ENCODE results near the gene GORASP2.

The GORASP2 gene

GRCh38 chr2:171004833-171005232 lies 75.8 kb downstream of the GORASP2 start:
- no peak for DNase-seq (ENCODE audit: low read depth)
- H3K4me3 ChIP-seq (ENCODE audit: control insufficient read depth, low read depth, low read length), result no peak overlapping the region
- no peak for TF ChIP-seq CTCF (IDR thresholded peaks at IDR 0.05; ENCODE audit: control insufficient read depth, insufficient read depth, low read depth, low read length, missing control alignments)

DNA sequence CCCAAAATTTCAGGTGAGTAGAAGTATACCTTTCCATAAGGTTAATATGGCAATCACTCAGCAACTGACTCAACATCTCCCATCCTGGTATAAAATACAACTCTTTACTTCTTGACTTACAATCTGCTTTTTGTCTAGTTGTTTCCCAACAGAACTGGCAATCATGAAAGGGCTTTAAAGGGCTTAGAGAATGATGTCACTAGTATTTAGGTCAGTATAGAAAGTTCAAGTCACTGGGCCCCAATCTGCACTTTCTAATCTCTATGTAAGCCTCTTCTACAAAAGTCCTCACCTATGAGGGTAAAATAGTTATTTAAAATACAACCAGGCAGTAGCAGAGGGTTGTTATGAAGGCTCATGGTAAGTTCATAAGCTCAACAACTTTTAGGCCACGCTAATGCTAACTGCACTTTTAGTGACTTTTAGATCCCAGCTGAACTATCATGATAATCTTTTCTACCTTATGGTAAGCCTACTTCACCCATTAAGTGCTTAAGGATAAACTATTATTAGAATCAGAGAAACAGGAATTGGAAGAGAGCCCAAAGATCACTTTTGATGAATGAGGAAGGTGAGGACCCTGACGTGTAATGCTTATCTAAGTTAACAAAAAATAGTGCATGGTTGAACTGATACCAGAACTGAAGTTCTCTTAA lies 79.6 kb downstream of the GORASP2 start:
- DNase-seq (ENCODE audit: low read depth), result no peak
- no peak overlapping the region for H3K4me3 ChIP-seq (ENCODE audit: control insufficient read depth, low read depth, low read length)
- no peak for TF ChIP-seq CTCF (IDR thresholded peaks at IDR 0.05; ENCODE audit: control insufficient read depth, insufficient read depth, low read depth, low read length, missing control alignments)

DNA sequence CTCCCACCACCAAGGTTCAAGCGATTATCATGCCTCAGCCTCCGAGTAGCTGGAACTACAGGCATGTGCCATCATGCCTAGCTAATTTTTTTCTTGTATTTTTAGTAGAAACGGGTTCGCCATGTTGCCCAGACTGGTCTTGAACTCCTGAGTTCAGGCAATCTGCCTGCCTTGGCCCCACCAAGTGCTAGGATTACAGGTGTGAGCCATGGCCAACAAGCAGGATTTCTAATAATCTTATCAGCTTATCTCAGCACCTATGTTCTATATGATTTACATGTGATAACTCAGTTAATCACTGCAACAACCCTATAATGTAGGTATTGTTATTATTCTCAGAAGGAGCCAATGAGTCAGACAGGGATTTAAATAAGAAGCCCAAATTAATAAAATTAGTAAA lies 80.3 kb downstream of the GORASP2 start:
- H3K4me3 ChIP-seq (ENCODE audit: control insufficient read depth, low read depth, low read length), result no peak overlapping the region
- no peak for DNase-seq (ENCODE audit: low read depth)
- no peak for TF ChIP-seq CTCF (IDR thresholded peaks at IDR 0.05; ENCODE audit: control insufficient read depth, insufficient read depth, low read depth, low read length, missing control alignments)

DNA sequence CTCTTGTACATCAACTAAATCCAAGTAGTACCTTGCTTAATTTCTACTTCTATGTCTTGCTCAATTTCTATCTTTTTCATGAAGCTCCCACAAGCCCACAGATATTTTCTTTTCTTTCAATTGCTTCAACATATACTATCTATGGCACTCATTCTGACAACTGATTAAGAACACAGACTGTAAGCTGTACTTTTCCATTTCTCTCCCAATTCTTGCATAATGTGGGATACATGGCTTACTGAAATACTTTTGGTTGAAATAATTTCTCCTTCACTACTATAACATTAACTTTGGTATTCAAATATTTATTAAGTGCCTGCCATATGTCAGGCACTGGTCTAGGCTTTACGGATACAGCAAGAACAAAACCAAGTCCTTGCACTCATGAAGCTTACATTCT lies 84.8 kb downstream of the GORASP2 start:
- no peak for TF ChIP-seq CTCF (IDR thresholded peaks at IDR 0.05; ENCODE audit: control insufficient read depth, insufficient read depth, low read depth, low read length, missing control alignments)

GRCh38 chr2:171016125-171016524 lies 87.1 kb downstream of the GORASP2 start:
- no peak for DNase-seq (ENCODE audit: low read depth)
- no peak for TF ChIP-seq CTCF (IDR thresholded peaks at IDR 0.05; ENCODE audit: control insufficient read depth, insufficient read depth, low read depth, low read length, missing control alignments)
- no peak overlapping the region for H3K4me3 ChIP-seq (ENCODE audit: control insufficient read depth, low read depth, low read length)

More for the DNA sequence above, 84.8 kb downstream of the GORASP2 start:
- no peak overlapping the region for H3K4me3 ChIP-seq (ENCODE audit: control insufficient read depth, low read depth, low read length)
- no peak for DNase-seq (ENCODE audit: low read depth)
